Effector CD8-positive, alpha-beta T cell (primary cell): Measurements from ENCODE around the gene KCNMB1.

Experiments used
- DNase-seq: peaks from one replicate; lab custom pipeline; 2025; lab: John Stamatoyannopoulos, UW

KCNMB1 gene

GRCh38 chr5:170414786-170415185, 25.6 kb upstream of the KCNMB1 start:
- DNase-seq: no peak

- DNase-seq: no peak
These were observed 24.7 kb upstream of the KCNMB1 start for GRCh38 chr5:170413897-170414296.

- no peak for DNase-seq
These were observed 21.9 kb upstream of the KCNMB1 start for GRCh38 chr5:170411100-170411499.

- DNase-seq: no peak
These were observed 21.2 kb upstream of the KCNMB1 start for GRCh38 chr5:170410401-170410800.

GRCh38 chr5:170408877-170409660, 19.9 kb upstream of the KCNMB1 start:
- DNase-seq: no peak

GRCh38 chr5:170408226-170408625, 19.1 kb upstream of the KCNMB1 start:
- no peak for DNase-seq

GRCh38 chr5:170407062-170407461, 17.9 kb upstream of the KCNMB1 start:
- no peak for DNase-seq

- no peak for DNase-seq
These were observed 16.6 kb upstream of the KCNMB1 start for GRCh38 chr5:170405817-170406216.

- DNase-seq: no peak
These were observed 15.2 kb upstream of the KCNMB1 start for GRCh38 chr5:170404398-170404797.

- DNase-seq: no peak
These were observed 14.5 kb upstream of the KCNMB1 start for GRCh38 chr5:170403675-170404074.

GRCh38 chr5:170402508-170402907, 13.3 kb upstream of the KCNMB1 start:
- DNase-seq: no peak

- no peak for DNase-seq
These were observed 7.9 kb upstream of the KCNMB1 start for GRCh38 chr5:170397059-170397458.

GRCh38 chr5:170393958-170394357, 4.8 kb upstream of the KCNMB1 start:
- DNase-seq: no peak

GRCh38 chr5:170393235-170393634, 4.1 kb upstream of the KCNMB1 start:
- no peak for DNase-seq

GRCh38 chr5:170390472-170390871, 1.3 kb upstream of the KCNMB1 start:
- DNase-seq: no peak

- DNase-seq: no peak
These were observed 354 bp upstream of the KCNMB1 start for GRCh38 chr5:170389550-170389892.

GRCh38 chr5:170387775-170388639, 1.2 kb downstream of the KCNMB1 start:
- no peak for DNase-seq

GRCh38 chr5:170386743-170387395, 2.3 kb downstream of the KCNMB1 start:
- no peak for DNase-seq

GRCh38 chr5:170383227-170383626, 5.9 kb downstream of the KCNMB1 start:
- DNase-seq: no peak

- DNase-seq: no peak
These were observed 6.4 kb downstream of the KCNMB1 start for GRCh38 chr5:170382790-170383189.

- no peak for DNase-seq
These were observed 8.7 kb downstream of the KCNMB1 start for GRCh38 chr5:170380361-170380951.

GRCh38 chr5:170378740-170379139, 10.4 kb downstream of the KCNMB1 start:
- DNase-seq: no peak
